ENCODE measurements around the gene IL22RA2. TPM values are rescaled to one million over a fixed set of nuclear protein-coding genes. Genes with fewer than 3 reads are reported as not detected.

IL22RA2 gene
- total and polyA plus RNA-seq, 9 of the 15 experiments (the other 6 are each of a cell fraction or from before 2014, with no cell fraction given): 0.03 TPM; not detected in 8

GRCh38 chr6:137206577-137206976, 33.1 kb upstream of the IL22RA2 start:
- H3K27ac ChIP-seq (ENCODE audit: extremely low read depth, low read depth, low read length): no peak overlapping the region
- H4K20me1 ChIP-seq (replicated peaks; ENCODE audit: control insufficient read depth, insufficient read depth, low read length): no peaks in the 10 kb centered on the region
- H3K9ac ChIP-seq (ENCODE audit: insufficient read depth in 1 of 2, low read depth in 2 of 2, low read length in 2 of 2): no peak overlapping the region
- ChIA-PET CTCF (ENCODE audit: low intra/inter-chr PET ratio) (no interaction called here), POLR2A (no interaction called here)
- TF ChIP-seq ZNF76 (CRISPR knock-in tag; IDR thresholded peaks at IDR 0.05; ENCODE audit: borderline replicate concordance): no peak
- no peak for TF ChIP-seq ZBTB1 (CRISPR knock-in tag; IDR thresholded peaks at IDR 0.05; ENCODE audit: borderline replicate concordance, low read depth)
- TF ChIP-seq KLF6 (CRISPR knock-in tag; IDR thresholded peaks at IDR 0.05; ENCODE audit: borderline replicate concordance): no peak
- no peak for TF ChIP-seq ZNF232 (CRISPR knock-in tag; IDR thresholded peaks at IDR 0.05)
- TF ChIP-seq CTBP1 (IDR thresholded peaks at IDR 0.05; ENCODE audit: borderline replicate concordance): no peak
- TF ChIP-seq, protein P1, sequence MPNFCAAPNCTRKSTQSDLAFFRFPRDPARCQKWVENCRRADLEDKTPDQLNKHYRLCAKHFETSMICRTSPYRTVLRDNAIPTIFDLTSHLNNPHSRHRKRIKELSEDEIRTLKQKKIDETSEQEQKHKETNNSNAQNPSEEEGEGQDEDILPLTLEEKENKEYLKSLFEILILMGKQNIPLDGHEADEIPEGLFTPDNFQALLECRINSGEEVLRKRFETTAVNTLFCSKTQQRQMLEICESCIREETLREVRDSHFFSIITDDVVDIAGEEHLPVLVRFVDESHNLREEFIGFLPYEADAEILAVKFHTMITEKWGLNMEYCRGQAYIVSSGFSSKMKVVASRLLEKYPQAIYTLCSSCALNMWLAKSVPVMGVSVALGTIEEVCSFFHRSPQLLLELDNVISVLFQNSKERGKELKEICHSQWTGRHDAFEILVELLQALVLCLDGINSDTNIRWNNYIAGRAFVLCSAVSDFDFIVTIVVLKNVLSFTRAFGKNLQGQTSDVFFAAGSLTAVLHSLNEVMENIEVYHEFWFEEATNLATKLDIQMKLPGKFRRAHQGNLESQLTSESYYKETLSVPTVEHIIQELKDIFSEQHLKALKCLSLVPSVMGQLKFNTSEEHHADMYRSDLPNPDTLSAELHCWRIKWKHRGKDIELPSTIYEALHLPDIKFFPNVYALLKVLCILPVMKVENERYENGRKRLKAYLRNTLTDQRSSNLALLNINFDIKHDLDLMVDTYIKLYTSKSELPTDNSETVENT (CRISPR knock-in tag; IDR thresholded peaks at IDR 0.05): no peak
- TF ChIP-seq, protein P2, sequence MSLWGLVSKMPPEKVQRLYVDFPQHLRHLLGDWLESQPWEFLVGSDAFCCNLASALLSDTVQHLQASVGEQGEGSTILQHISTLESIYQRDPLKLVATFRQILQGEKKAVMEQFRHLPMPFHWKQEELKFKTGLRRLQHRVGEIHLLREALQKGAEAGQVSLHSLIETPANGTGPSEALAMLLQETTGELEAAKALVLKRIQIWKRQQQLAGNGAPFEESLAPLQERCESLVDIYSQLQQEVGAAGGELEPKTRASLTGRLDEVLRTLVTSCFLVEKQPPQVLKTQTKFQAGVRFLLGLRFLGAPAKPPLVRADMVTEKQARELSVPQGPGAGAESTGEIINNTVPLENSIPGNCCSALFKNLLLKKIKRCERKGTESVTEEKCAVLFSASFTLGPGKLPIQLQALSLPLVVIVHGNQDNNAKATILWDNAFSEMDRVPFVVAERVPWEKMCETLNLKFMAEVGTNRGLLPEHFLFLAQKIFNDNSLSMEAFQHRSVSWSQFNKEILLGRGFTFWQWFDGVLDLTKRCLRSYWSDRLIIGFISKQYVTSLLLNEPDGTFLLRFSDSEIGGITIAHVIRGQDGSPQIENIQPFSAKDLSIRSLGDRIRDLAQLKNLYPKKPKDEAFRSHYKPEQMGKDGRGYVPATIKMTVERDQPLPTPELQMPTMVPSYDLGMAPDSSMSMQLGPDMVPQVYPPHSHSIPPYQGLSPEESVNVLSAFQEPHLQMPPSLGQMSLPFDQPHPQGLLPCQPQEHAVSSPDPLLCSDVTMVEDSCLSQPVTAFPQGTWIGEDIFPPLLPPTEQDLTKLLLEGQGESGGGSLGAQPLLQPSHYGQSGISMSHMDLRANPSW (CRISPR knock-in tag; IDR thresholded peaks at IDR 0.05): no peak
- no peak for TF ChIP-seq SNRNP70 (optimal IDR thresholded peaks at IDR 0.05; ENCODE audit: low read depth, low read length)
- no peak for TF ChIP-seq ZSCAN32 (CRISPR knock-in tag; IDR thresholded peaks at IDR 0.05)
- TF ChIP-seq ZBTB43 (CRISPR knock-in tag; IDR thresholded peaks at IDR 0.05): no peak
- no peak for TF ChIP-seq NFYB (IDR thresholded peaks at IDR 0.05; ENCODE audit: extremely low read depth, insufficient read length)
- no peak for TF ChIP-seq ZKSCAN8 (CRISPR knock-in tag; IDR thresholded peaks at IDR 0.05)
- TF ChIP-seq DACH1 (IDR thresholded peaks at IDR 0.05; ENCODE audit: partially characterized antibody): no peak
- H3K9me3 ChIP-seq (replicated peaks; ENCODE audit: control insufficient read depth, insufficient read depth, low read depth, low read length): no peaks in the 10 kb centered on the region; the same call in 1 of the 2 replicates
- no peaks in the 10 kb centered on the region for H3K9me1 ChIP-seq (ENCODE audit: control insufficient read depth, insufficient read depth, low read length)
- no peak overlapping the region for H3K4me3 ChIP-seq
- H3K4me1 ChIP-seq (replicated peaks in 1 of 2; ENCODE audit: control insufficient read depth in 2 of 2, insufficient read depth in 2 of 2, low read length in 2 of 2): no peaks in the 10 kb centered on the region
- no peaks in the 10 kb centered on the region for H3K27me3 ChIP-seq (ENCODE audit: control insufficient read depth in 2 of 2, insufficient read depth in 2 of 2, low read length in 2 of 2)
- in situ Hi-C loops (cut with MboI) (no loop called here), intact Hi-C loops (cut with micrococcal nuclease) (no loop called here)
- H2AFZ ChIP-seq (ENCODE audit: low read depth, low read length): no peak overlapping the region
- ATAC-seq: no peak
- no peak for FAIRE-seq
- H3K79me2 ChIP-seq (ENCODE audit: control insufficient read depth, insufficient read depth, low read length): peaks cover 19% of the 10 kb centered on the region
- WGBS (ENCODE audit: insufficient coverage, low coverage, missing lambda C conversion rate): 35% methylated on average over 1 of the region's 1 CpG
- peaks cover 49% of the 10 kb centered on the region; the same call in 2 of the 3 replicates for H3K36me3 ChIP-seq (ENCODE audit: control insufficient read depth, insufficient read depth, low read length)
- no peak overlapping the region for H3K4me2 ChIP-seq (ENCODE audit: insufficient read depth, low read length)
- no peak for DNase-seq (ENCODE audit: extremely low read depth in 1 of 4, low spot score in 3 of 4)
- no TSS peak for BruUV-seq (replicated peaks)

Data from K562 (cell line).